ENCODE measurements around the gene BRINP1. TPM values are rescaled to one million over a fixed set of nuclear protein-coding genes. Genes with fewer than 3 reads are reported as not detected.

BRINP1 gene
- total and polyA plus RNA-seq, 2 donors (not counting 1 experiment from before 2014, with no cell fraction given), result 0.06 to 0.33 TPM

DNA sequence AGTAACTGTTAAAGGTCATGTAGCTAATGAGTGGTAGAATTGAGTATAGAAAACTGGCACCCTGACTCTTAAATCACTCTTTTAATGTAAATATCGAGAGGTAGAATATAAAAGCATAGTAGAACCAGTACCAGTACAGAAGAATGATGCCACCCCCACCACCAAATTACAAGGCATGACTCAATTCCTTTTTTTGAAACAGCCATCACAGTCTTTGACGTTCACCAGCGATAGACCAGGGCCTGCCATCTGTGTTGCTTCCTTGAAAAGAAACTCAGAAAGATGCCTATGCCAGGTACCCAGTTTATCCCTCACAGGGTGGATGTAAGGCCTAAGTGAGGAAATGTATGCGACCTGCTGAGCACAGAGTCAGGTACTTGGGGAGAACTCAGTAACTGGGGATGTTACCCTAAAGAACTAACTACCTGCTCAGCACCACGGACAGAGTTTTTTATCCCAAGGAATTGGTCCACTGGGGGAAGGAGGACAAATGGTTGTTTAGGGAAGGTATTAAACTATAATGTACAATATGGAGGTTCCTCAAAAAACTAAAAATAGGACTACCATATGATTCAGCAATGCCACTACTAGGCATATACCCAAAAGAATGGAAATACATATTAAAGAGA is 116.5 kb downstream of the BRINP1 start:
- H3K27ac ChIP-seq (ENCODE audit: insufficient read depth, low read length), result no peak overlapping the region
- no peak for TF ChIP-seq EZH2 (IDR thresholded peaks at IDR 0.05; ENCODE audit: low read length, missing control alignments)
- TF ChIP-seq, protein P1, sequence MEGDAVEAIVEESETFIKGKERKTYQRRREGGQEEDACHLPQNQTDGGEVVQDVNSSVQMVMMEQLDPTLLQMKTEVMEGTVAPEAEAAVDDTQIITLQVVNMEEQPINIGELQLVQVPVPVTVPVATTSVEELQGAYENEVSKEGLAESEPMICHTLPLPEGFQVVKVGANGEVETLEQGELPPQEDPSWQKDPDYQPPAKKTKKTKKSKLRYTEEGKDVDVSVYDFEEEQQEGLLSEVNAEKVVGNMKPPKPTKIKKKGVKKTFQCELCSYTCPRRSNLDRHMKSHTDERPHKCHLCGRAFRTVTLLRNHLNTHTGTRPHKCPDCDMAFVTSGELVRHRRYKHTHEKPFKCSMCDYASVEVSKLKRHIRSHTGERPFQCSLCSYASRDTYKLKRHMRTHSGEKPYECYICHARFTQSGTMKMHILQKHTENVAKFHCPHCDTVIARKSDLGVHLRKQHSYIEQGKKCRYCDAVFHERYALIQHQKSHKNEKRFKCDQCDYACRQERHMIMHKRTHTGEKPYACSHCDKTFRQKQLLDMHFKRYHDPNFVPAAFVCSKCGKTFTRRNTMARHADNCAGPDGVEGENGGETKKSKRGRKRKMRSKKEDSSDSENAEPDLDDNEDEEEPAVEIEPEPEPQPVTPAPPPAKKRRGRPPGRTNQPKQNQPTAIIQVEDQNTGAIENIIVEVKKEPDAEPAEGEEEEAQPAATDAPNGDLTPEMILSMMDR (conservative IDR thresholded peaks at IDR 0.05 in 1 of 2, IDR thresholded peaks at IDR 0.05 in 1 of 2; ENCODE audit: low read depth in 1 of 2, low read length in 2 of 2), result no peak

DNA sequence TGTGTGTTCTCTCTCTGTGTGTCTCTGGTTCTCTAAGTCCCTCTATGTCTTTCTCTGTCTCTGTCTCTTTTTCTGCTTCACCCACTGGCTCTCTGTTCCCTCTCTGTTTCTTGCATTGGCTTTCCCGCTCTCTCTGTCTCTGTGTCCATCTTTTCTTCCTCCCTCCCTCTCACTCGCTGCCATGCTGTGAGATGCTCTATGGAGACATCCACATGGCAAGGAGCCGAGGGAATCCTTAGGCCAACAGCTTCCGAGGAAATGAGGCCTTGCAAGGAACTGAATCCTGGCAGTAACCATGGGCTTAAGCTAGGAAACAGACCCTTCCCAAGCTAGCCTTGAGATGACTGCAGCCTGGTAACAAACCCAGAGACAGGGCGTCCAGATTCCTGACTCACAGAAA is 117.3 kb downstream of the BRINP1 start:
- Histone ChIP-seq H2AFZ (ENCODE audit: low read length) (no peak overlapping the region), H3K79me2 (ENCODE audit: control insufficient read depth, insufficient read depth, low read length) (no peaks in the 10 kb centered on the region), H3K4me1 (ENCODE audit: control insufficient read depth, extremely low read depth, insufficient read depth, low read length) (no peaks in the 10 kb centered on the region), H3K9ac (ENCODE audit: insufficient read depth, low read length) (no peak overlapping the region), H3K27me3 (ENCODE audit: control insufficient read depth, insufficient read depth, low read length) (no peaks in the 10 kb centered on the region), H3K4me2 (ENCODE audit: extremely low read depth, insufficient read depth, low read length) (no peak overlapping the region), H3K4me3 (replicated peaks in 1 of 4; ENCODE audit: control extremely low read depth in 1 of 4, insufficient read depth in 1 of 4, low read depth in 3 of 4, low read length in 4 of 4) (no peak overlapping the region), H3K27ac (ENCODE audit: insufficient read depth, low read length) (no peak overlapping the region), H3K36me3 (ENCODE audit: control insufficient read depth, insufficient read depth, low read length) (no peaks in the 10 kb centered on the region), H3K9me3 (ENCODE audit: control insufficient read depth, insufficient read depth, low read depth, low read length) (no peaks in the 10 kb centered on the region), H4K20me1 (ENCODE audit: control insufficient read depth, extremely low read depth, insufficient read depth, low read length) (no peaks in the 10 kb centered on the region)
- no peak for DNase-seq (ENCODE audit: low read depth in 2 of 2)
- no peak for TF ChIP-seq EZH2 (IDR thresholded peaks at IDR 0.05; ENCODE audit: low read length, missing control alignments)
- TF ChIP-seq, protein P1 (conservative IDR thresholded peaks at IDR 0.05 in 1 of 2, IDR thresholded peaks at IDR 0.05 in 1 of 2; ENCODE audit: low read depth in 1 of 2, low read length in 2 of 2), result no peak

More for the DNA sequence above, 116.5 kb downstream of the BRINP1 start:
- Histone ChIP-seq H3K4me2 (ENCODE audit: extremely low read depth, insufficient read depth, low read length) (no peak overlapping the region), H3K9me3 (ENCODE audit: control insufficient read depth, insufficient read depth, low read depth, low read length) (no peaks in the 10 kb centered on the region), H3K9ac (ENCODE audit: insufficient read depth, low read length) (no peak overlapping the region), H3K4me3 (replicated peaks in 1 of 4; ENCODE audit: control extremely low read depth in 1 of 4, insufficient read depth in 1 of 4, low read depth in 3 of 4, low read length in 4 of 4) (no peak overlapping the region), H3K4me1 (ENCODE audit: control insufficient read depth, extremely low read depth, insufficient read depth, low read length) (no peaks in the 10 kb centered on the region), H3K79me2 (ENCODE audit: control insufficient read depth, insufficient read depth, low read length) (no peaks in the 10 kb centered on the region), H4K20me1 (ENCODE audit: control insufficient read depth, extremely low read depth, insufficient read depth, low read length) (no peaks in the 10 kb centered on the region), H3K36me3 (ENCODE audit: control insufficient read depth, insufficient read depth, low read length) (no peaks in the 10 kb centered on the region), H2AFZ (ENCODE audit: low read length) (no peak overlapping the region), H3K27me3 (ENCODE audit: control insufficient read depth, insufficient read depth, low read length) (no peaks in the 10 kb centered on the region)
- no peak for DNase-seq (ENCODE audit: low read depth in 2 of 2)

DNA sequence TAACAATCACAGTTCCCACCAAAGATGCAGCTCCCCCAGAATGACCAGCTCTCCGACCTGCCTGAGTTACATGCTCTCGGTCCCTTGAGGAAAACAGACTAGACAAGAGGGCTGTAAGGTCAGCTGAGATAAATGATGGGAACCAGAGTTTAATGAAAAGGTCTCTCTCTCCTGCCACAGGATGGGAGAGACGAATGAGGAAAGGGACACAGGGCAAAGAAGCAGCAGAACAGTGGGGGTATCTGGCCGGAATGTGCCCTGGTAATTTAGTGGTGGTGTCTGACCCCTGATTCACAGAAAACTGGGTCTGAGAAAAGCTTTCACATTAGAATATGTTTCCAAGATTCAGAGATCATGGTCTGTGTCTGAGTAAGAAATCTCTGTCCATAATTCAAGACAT is 118.5 kb downstream of the BRINP1 start:
- Histone ChIP-seq H3K27me3 (ENCODE audit: control insufficient read depth, insufficient read depth, low read length) (no peaks in the 10 kb centered on the region), H3K9me3 (ENCODE audit: control insufficient read depth, insufficient read depth, low read depth, low read length) (no peaks in the 10 kb centered on the region)
- TF ChIP-seq, protein P1 (conservative IDR thresholded peaks at IDR 0.05 in 1 of 2, IDR thresholded peaks at IDR 0.05 in 1 of 2; ENCODE audit: low read depth in 1 of 2, low read length in 2 of 2), result no peak
- no peak for TF ChIP-seq EZH2 (IDR thresholded peaks at IDR 0.05; ENCODE audit: low read length, missing control alignments)

More for the DNA sequence above, 118.5 kb downstream of the BRINP1 start:
- DNase-seq (ENCODE audit: low read depth in 2 of 2), result no peak
- Histone ChIP-seq H3K36me3 (ENCODE audit: control insufficient read depth, insufficient read depth, low read length) (no peaks in the 10 kb centered on the region), H3K4me2 (ENCODE audit: extremely low read depth, insufficient read depth, low read length) (no peak overlapping the region), H3K79me2 (ENCODE audit: control insufficient read depth, insufficient read depth, low read length) (no peaks in the 10 kb centered on the region), H3K4me3 (replicated peaks in 1 of 4; ENCODE audit: control extremely low read depth in 1 of 4, insufficient read depth in 1 of 4, low read depth in 3 of 4, low read length in 4 of 4) (no peak overlapping the region), H3K9ac (ENCODE audit: insufficient read depth, low read length) (no peak overlapping the region), H2AFZ (ENCODE audit: low read length) (no peak overlapping the region), H4K20me1 (ENCODE audit: control insufficient read depth, extremely low read depth, insufficient read depth, low read length) (no peaks in the 10 kb centered on the region), H3K27ac (ENCODE audit: insufficient read depth, low read length) (no peak overlapping the region), H3K4me1 (ENCODE audit: control insufficient read depth, extremely low read depth, insufficient read depth, low read length) (no peaks in the 10 kb centered on the region)

Measured in fibroblast of lung (primary cell).